C1 segment of cervical spinal cord (tissue), 14 donors: ENCODE data around the gene CNTN1.
"Not testable (repeated sequence)": the region's sequence is repeated elsewhere in the genome, so short reads cannot be mapped to it uniquely, and the experiment has no call there.

Experiments used
- DNase-seq, 14 donors: peaks; one replicate each; lab custom pipeline; 2025; lab: John Stamatoyannopoulos, UW

The CNTN1 gene

GRCh38 chr12:41023836-41024235, 331.6 kb downstream of the CNTN1 start:
- DNase-seq: no peak

GRCh38 chr12:41026151-41026550, 333.9 kb downstream of the CNTN1 start:
- no peak for DNase-seq

GRCh38 chr12:41032386-41032785, 340.1 kb downstream of the CNTN1 start:
- no peak for DNase-seq

GRCh38 chr12:41034686-41035085, 342.4 kb downstream of the CNTN1 start:
- DNase-seq: no peak

- no peak for DNase-seq
Measured at GRCh38 chr12:41039461-41039860, 347.2 kb downstream of the CNTN1 start.

- DNase-seq: no peak
Measured at GRCh38 chr12:41045509-41045908, 353.3 kb downstream of the CNTN1 start.

- DNase-seq: no peak
Measured at GRCh38 chr12:41049033-41049432, 356.8 kb downstream of the CNTN1 start.

- no peak for DNase-seq
Measured at GRCh38 chr12:41051954-41052353, 359.7 kb downstream of the CNTN1 start.

GRCh38 chr12:41052441-41052840, 360.2 kb downstream of the CNTN1 start:
- DNase-seq: no peak

- DNase-seq: no peak
Measured at GRCh38 chr12:41053046-41053445, 360.8 kb downstream of the CNTN1 start.

GRCh38 chr12:41055875-41056577, 363.8 kb downstream of the CNTN1 start:
- no peak for DNase-seq

- DNase-seq: no peak
Measured at GRCh38 chr12:41058266-41058665, 366.0 kb downstream of the CNTN1 start.

GRCh38 chr12:41061192-41061591, 369.0 kb downstream of the CNTN1 start:
- DNase-seq: peak in 2 of 14 donors; percentile 4 to 65

- no peak for DNase-seq
Measured at GRCh38 chr12:41064411-41064810, 372.2 kb downstream of the CNTN1 start.

GRCh38 chr12:41067941-41068645, 375.9 kb downstream of the CNTN1 start:
- DNase-seq: no peak

- peak in 1 of 14 donors; percentile 15 for DNase-seq
Measured at GRCh38 chr12:41073633-41074472, 381.6 kb downstream of the CNTN1 start.

- DNase-seq: no peak
Measured at GRCh38 chr12:41074473-41074769, 382.2 kb downstream of the CNTN1 start.

- DNase-seq: no peak
Measured at GRCh38 chr12:41076114-41076513, 383.9 kb downstream of the CNTN1 start.

- not testable (repeated sequence) for DNase-seq
Measured at GRCh38 chr12:41081241-41081640, 389.0 kb downstream of the CNTN1 start.

- no peak for DNase-seq
Measured at GRCh38 chr12:41089438-41089837, 397.2 kb downstream of the CNTN1 start.

- no peak for DNase-seq
Measured at GRCh38 chr12:41092115-41092514, 399.9 kb downstream of the CNTN1 start.

- no peak for DNase-seq
Measured at GRCh38 chr12:41096797-41097196, 404.6 kb downstream of the CNTN1 start.

- no peak for DNase-seq
Measured at GRCh38 chr12:41100572-41100971, 408.3 kb downstream of the CNTN1 start.
